ENCODE results near the gene TMEM171. TPM values are rescaled to one million over a fixed set of nuclear protein-coding genes. Genes with fewer than 3 reads are reported as not detected.

The TMEM171 gene
- total RNA-seq, 1 experiment from 2014 or later: 5.4 TPM

- TF ChIP-seq ZNF274 (IDR thresholded peaks at IDR 0.05; ENCODE audit: low read depth, low read length) (no peak), TCF7L2 (IDR thresholded peaks at IDR 0.05; ENCODE audit: borderline replicate concordance, extremely low read depth, insufficient read depth, insufficient read length) (no peak), SRF (IDR thresholded peaks at IDR 0.05; ENCODE audit: low read depth) (no peak), CBX3 (IDR thresholded peaks at IDR 0.05; ENCODE audit: low read depth) (no peak), ELF1 (IDR thresholded peaks at IDR 0.05; ENCODE audit: borderline replicate concordance, low read depth) (no peak), JUND (IDR thresholded peaks at IDR 0.05) (no peak), EZH2phosphoT487 (IDR thresholded peaks at IDR 0.05; ENCODE audit: borderline replicate concordance) (no peak), EZH2 (IDR thresholded peaks at IDR 0.05) (no peak), EGR1 (IDR thresholded peaks at IDR 0.05; ENCODE audit: low read depth) (no peak), ATF3 (IDR thresholded peaks at IDR 0.05) (no peak), REST (IDR thresholded peaks at IDR 0.05; ENCODE audit: low read depth) (no peak), POLR2A (IDR thresholded peaks at IDR 0.05; ENCODE audit: borderline replicate concordance, extremely low read depth, insufficient read depth, insufficient read length) (no peak), FOSL1 (IDR thresholded peaks at IDR 0.05; ENCODE audit: low read depth) (no peak), SIN3A (IDR thresholded peaks at IDR 0.05; ENCODE audit: low read depth) (no peak), POLR2AphosphoS5 (IDR thresholded peaks at IDR 0.05; ENCODE audit: low read depth, low read length) (no peak), ZBTB33 (IDR thresholded peaks at IDR 0.05; ENCODE audit: extremely low read depth, insufficient replicate concordance, low read length) (no peak), SP1 (IDR thresholded peaks at IDR 0.05; ENCODE audit: low read depth) (no peak), YY1 (IDR thresholded peaks at IDR 0.05; ENCODE audit: extremely low read depth, insufficient replicate concordance, low read depth, low read length) (no peak), CTCF (IDR thresholded peaks at IDR 0.05 in 2 of 3, conservative IDR thresholded peaks at IDR 0.05 in 1 of 3; ENCODE audit: borderline replicate concordance in 1 of 3, insufficient read depth in 1 of 3, low read depth in 2 of 3, low read length in 2 of 3) (no peak)
- ChIA-PET CTCF (no interaction called here), RAD21 (ENCODE audit: low non-redundant PET in 1 of 2, low total read pairs in 2 of 2, uncharacterized antibody in 2 of 2, unreplicated experiment in 2 of 2) (no interaction called here), POLR2A (no interaction called here)
- Histone ChIP-seq H3K9me3 (ENCODE audit: control insufficient read depth in 1 of 2, insufficient read depth in 1 of 2, low read depth in 1 of 2, low read length in 2 of 2) (no peaks in the 10 kb centered on the region), H3K27ac (ENCODE audit: low read depth, low read length) (no peak overlapping the region), H4K20me1 (ENCODE audit: insufficient read depth) (no peaks in the 10 kb centered on the region), H3K9ac (ENCODE audit: low read length) (no peak overlapping the region), H3K4me1 (ENCODE audit: control insufficient read depth in 1 of 2, insufficient read depth in 2 of 2, low read length in 2 of 2) (no peaks in the 10 kb centered on the region), H3K36me3 (ENCODE audit: control insufficient read depth in 1 of 2, insufficient read depth in 2 of 2, low read length in 2 of 2) (0 out of 4 replicates have a peak, but pooled peaks cover 0 to 4% of the 10 kb centered on the region in 2 experiments), H2AFZ (ENCODE audit: low read depth, low read length, poor library complexity, severe bottlenecking) (no peak overlapping the region), H3K9me2 (ENCODE audit: insufficient read depth) (no peaks in the 10 kb centered on the region), H3K27me3 (ENCODE audit: insufficient read depth, low read length) (no peaks in the 10 kb centered on the region), H3K4me3 (replicated peaks in 1 of 2; ENCODE audit: low read depth in 1 of 2, low read length in 2 of 2) (no peak overlapping the region), H3K4me2 (ENCODE audit: low read length) (no peak overlapping the region), H3K79me2 (ENCODE audit: insufficient read depth, low read length) (no peaks in the 10 kb centered on the region)
- ATAC-seq (no peak), DNase-seq (ENCODE audit: low read depth, low spot score) (no peak)
- intact Hi-C loops (cut with micrococcal nuclease): no loop called here
- BruUV-seq (replicated peaks): no TSS peak
Measured at GRCh38 chr5:73129143-73129542, 8.8 kb downstream of the TMEM171 start.

Measured in HCT116 (cell line).